Cardiac fibroblast (primary cell): ENCODE data around the gene GPR25.
A peak's percentile ranks its signal among the peaks of the same experiment; 100 is the strongest.

Experiments
- DNase-seq, 2 donors: peaks; one replicate each; pipeline versions ENCODE4 v3.0.0 to v3.0.0-alpha.2; 2010; ENCODE audit warnings: low read depth in 2 of 2
- H3K4me3 ChIP-seq, 2 donors: replicated peaks in 1 of 2; 1 replicate in 1 of 2; 2 replicates in 1 of 2; pipeline ENCODE4 v1.5.1; 2011; ENCODE audit warnings: low read depth in 2 of 2, low read length in 2 of 2, mild to moderate bottlenecking in 2 of 2, moderate library complexity in 1 of 2
- CTCF ChIP-seq: IDR thresholded peaks from one replicate; pipeline ENCODE4 v1.5.1; 2011; ENCODE audit warnings: low read depth, mild to moderate bottlenecking, low read length, inconsistent platforms

Gene GPR25

GRCh38 chr1:200887772-200888348 lies 15.1 kb downstream of the GPR25 start:
- TF ChIP-seq CTCF: no peak
- DNase-seq: no peak
- no peak overlapping the region for H3K4me3 ChIP-seq

GRCh38 chr1:200888349-200888838 lies 15.6 kb downstream of the GPR25 start:
- no peak for TF ChIP-seq CTCF
- no peak for DNase-seq
- H3K4me3 ChIP-seq: no peak overlapping the region

GRCh38 chr1:200889571-200889970 lies 16.8 kb downstream of the GPR25 start:
- no peak for DNase-seq

GRCh38 chr1:200890027-200890426 lies 17.2 kb downstream of the GPR25 start:
- no peak for DNase-seq
- TF ChIP-seq CTCF: no peak
- no peak overlapping the region for H3K4me3 ChIP-seq

More at GRCh38 chr1:200889571-200889970, 16.8 kb downstream of the GPR25 start:
- no peak for TF ChIP-seq CTCF
- H3K4me3 ChIP-seq: no peak overlapping the region

- peak; percentile 48 for TF ChIP-seq CTCF
- peak; percentile 43 to 56 for DNase-seq
- peak overlapping the region; percentile 49 to 51 for H3K4me3 ChIP-seq
Measured at GRCh38 chr1:200890818-200891773, 18.3 kb downstream of the GPR25 start.

- H3K4me3 ChIP-seq: peak overlapping the region in 1 of 2 donors; percentile 51
- DNase-seq: no peak
- no peak for TF ChIP-seq CTCF
Measured at GRCh38 chr1:200891774-200892157, 19.0 kb downstream of the GPR25 start.
